ENCODE data around the gene SETBP1. TPM values are rescaled to one million over a fixed set of nuclear protein-coding genes. Genes with fewer than 3 reads are reported as not detected.

SETBP1 gene
- total and polyA plus RNA-seq, 9 of the 15 experiments (the other 6 are each of a cell fraction or from before 2014, with no cell fraction given): under 0.01 to 0.13 (median 0.04) TPM

GRCh38 chr18:44802508-44802907 is 121.8 kb downstream of the SETBP1 start:
- in situ Hi-C loops (cut with MboI) (no loop called here), intact Hi-C loops (cut with micrococcal nuclease) (no loop called here)
- ChIA-PET POLR2A (no interaction called here), CTCF (ENCODE audit: low intra/inter-chr PET ratio) (no interaction called here)
- no peak overlapping the region for H3K9ac ChIP-seq (ENCODE audit: insufficient read depth in 1 of 2, low read depth in 2 of 2, low read length in 2 of 2)
- H3K9me1 ChIP-seq (ENCODE audit: control insufficient read depth, insufficient read depth, low read length): no peaks in the 10 kb centered on the region
- H4K20me1 ChIP-seq (replicated peaks; ENCODE audit: control insufficient read depth, insufficient read depth, low read length): no peaks in the 10 kb centered on the region; the same call in 1 of the 2 replicates
- no peaks in the 10 kb centered on the region for H3K4me1 ChIP-seq (replicated peaks in 1 of 2; ENCODE audit: control insufficient read depth in 2 of 2, insufficient read depth in 2 of 2, low read length in 2 of 2)
- H3K9me3 ChIP-seq (replicated peaks; ENCODE audit: control insufficient read depth, insufficient read depth, low read depth, low read length): no peaks in the 10 kb centered on the region
- H3K36me3 ChIP-seq (ENCODE audit: control insufficient read depth, insufficient read depth, low read length): no peaks in the 10 kb centered on the region
- H3K4me3 ChIP-seq: no peak overlapping the region
- no peak overlapping the region for H3K4me2 ChIP-seq (ENCODE audit: insufficient read depth, low read length)
- 5% methylated on average over 3 of the region's 3 CpGs for WGBS (ENCODE audit: insufficient coverage, low coverage, missing lambda C conversion rate)
- no peak for DNase-seq (ENCODE audit: extremely low read depth in 1 of 4, low spot score in 3 of 4)
- H3K27me3 ChIP-seq (ENCODE audit: control insufficient read depth in 2 of 2, insufficient read depth in 2 of 2, low read length in 2 of 2): no peaks in the 10 kb centered on the region
- H2AFZ ChIP-seq (ENCODE audit: low read depth, low read length): no peak overlapping the region
- H3K79me2 ChIP-seq (ENCODE audit: control insufficient read depth, insufficient read depth, low read length): no peaks in the 10 kb centered on the region
- no TSS peak for BruUV-seq (replicated peaks)
- no peak for ATAC-seq
- TF ChIP-seq E2F1 (CRISPR knock-in tag; IDR thresholded peaks at IDR 0.05) (no peak), HOMEZ (CRISPR knock-in tag; IDR thresholded peaks at IDR 0.05) (no peak), ZKSCAN3 (CRISPR knock-in tag; IDR thresholded peaks at IDR 0.05) (no peak), THRB (CRISPR knock-in tag; conservative IDR thresholded peaks at IDR 0.05) (no peak), POLR2AphosphoS5 (IDR thresholded peaks at IDR 0.05; ENCODE audit: control insufficient read depth, insufficient read depth, low read depth, low read length) (no peak), KDM5B (IDR thresholded peaks at IDR 0.05; ENCODE audit: insufficient replicate concordance, low read depth, low read length) (no peak), DEAF1 (CRISPR knock-in tag; IDR thresholded peaks at IDR 0.05) (no peak), BCOR (IDR thresholded peaks at IDR 0.05) (no peak), ZNF551 (CRISPR knock-in tag; IDR thresholded peaks at IDR 0.05) (no peak), RBM39 (optimal IDR thresholded peaks at IDR 0.05; ENCODE audit: low read depth, low read length) (no peak)
- FAIRE-seq: no peak
- H3K27ac ChIP-seq (ENCODE audit: extremely low read depth, low read depth, low read length): no peak overlapping the region
